NCI-H2196 (cell line): ENCODE measurements around the gene SH3PXD2A.

Source experiments
- DNase-seq: peaks from one replicate; lab custom pipeline; 2025; ENCODE audit not compliant: unreplicated experiment; lab: John Stamatoyannopoulos, UW

SH3PXD2A gene

GRCh38 chr10:103727991-103728689, 127.2 kb downstream of the SH3PXD2A start:
- no peak for DNase-seq

GRCh38 chr10:103727546-103727963, 127.8 kb downstream of the SH3PXD2A start:
- no peak for DNase-seq

GRCh38 chr10:103726637-103727036, 128.7 kb downstream of the SH3PXD2A start:
- no peak for DNase-seq

- no peak for DNase-seq
Measured at GRCh38 chr10:103725242-103725641, 130.1 kb downstream of the SH3PXD2A start.

- DNase-seq, result no peak
Measured at GRCh38 chr10:103724771-103725170, 130.6 kb downstream of the SH3PXD2A start.

- no peak for DNase-seq
Measured at GRCh38 chr10:103724074-103724473, 131.3 kb downstream of the SH3PXD2A start.

GRCh38 chr10:103723557-103723956, 131.8 kb downstream of the SH3PXD2A start:
- no peak for DNase-seq

- DNase-seq, result no peak
Measured at GRCh38 chr10:103722632-103723031, 132.7 kb downstream of the SH3PXD2A start.

GRCh38 chr10:103720964-103721335, 134.4 kb downstream of the SH3PXD2A start:
- DNase-seq, result no peak

- DNase-seq, result no peak
Measured at GRCh38 chr10:103720328-103720963, 134.9 kb downstream of the SH3PXD2A start.

- DNase-seq, result no peak
Measured at GRCh38 chr10:103719036-103719435, 136.3 kb downstream of the SH3PXD2A start.

GRCh38 chr10:103718247-103718620, 137.1 kb downstream of the SH3PXD2A start:
- DNase-seq, result no peak

- no peak for DNase-seq
Measured at GRCh38 chr10:103717341-103718246, 137.8 kb downstream of the SH3PXD2A start.

- no peak for DNase-seq
Measured at GRCh38 chr10:103716206-103717160, 138.9 kb downstream of the SH3PXD2A start.

GRCh38 chr10:103715430-103715829, 139.9 kb downstream of the SH3PXD2A start:
- no peak for DNase-seq

- no peak for DNase-seq
Measured at GRCh38 chr10:103714232-103714891, 141.0 kb downstream of the SH3PXD2A start.

GRCh38 chr10:103713676-103714075, 141.7 kb downstream of the SH3PXD2A start:
- no peak for DNase-seq

- DNase-seq, result peak; percentile 40
Measured at GRCh38 chr10:103712898-103713498, 142.4 kb downstream of the SH3PXD2A start.

GRCh38 chr10:103712146-103712545, 143.2 kb downstream of the SH3PXD2A start:
- no peak for DNase-seq
